DND-41 (cell line): Measurements from ENCODE around the gene DDX39B.

Experiments
- CTCF ChIP-seq: IDR thresholded peaks from 2 replicates; pipeline ENCODE4 v1.5.1; 2012; ENCODE audit warnings: borderline replicate concordance, low read length, moderate library complexity, mild to moderate bottlenecking; ENCODE audit not compliant: poor library complexity, severe bottlenecking; ENCODE audit errors: extremely low read depth
- EZH2 ChIP-seq: IDR thresholded peaks from 3 replicates; pipeline ENCODE4 v1.6.1; 2012; ENCODE audit warnings: borderline replicate concordance, low read depth, mild to moderate bottlenecking, moderate library complexity, low read length, inconsistent platforms; ENCODE audit not compliant: severe bottlenecking

DNA sequence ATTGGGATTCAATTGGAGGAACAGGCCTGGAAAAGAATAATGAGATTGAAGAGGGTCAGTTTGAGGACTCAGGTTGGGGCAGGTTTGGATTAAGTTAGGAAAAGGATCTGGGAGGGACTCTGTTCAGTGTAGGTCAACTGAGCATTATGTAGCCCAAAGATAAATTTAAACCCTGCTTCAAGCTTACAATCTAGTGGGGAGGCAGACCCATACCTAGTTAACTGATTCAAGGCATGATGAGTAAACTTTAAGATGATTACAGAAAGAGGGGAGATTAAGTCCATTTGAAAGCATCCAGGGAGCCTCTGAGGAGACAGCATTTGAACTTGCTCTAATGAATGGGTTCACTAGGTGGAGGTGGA, 18.9 kb upstream of the DDX39B start:
- no peak for TF ChIP-seq CTCF
- TF ChIP-seq EZH2 = no peak
